CD4-positive, alpha-beta T cell treated with Interleukin-15 for 4 hours (primary cell): ENCODE measurements around the gene SPON2.

Experiments used
- DNase-seq: peaks from one replicate; pipeline ENCODE4 v3.0.0-alpha.2; 2020; ENCODE audit warnings: low spot score

The SPON2 gene

DNA sequence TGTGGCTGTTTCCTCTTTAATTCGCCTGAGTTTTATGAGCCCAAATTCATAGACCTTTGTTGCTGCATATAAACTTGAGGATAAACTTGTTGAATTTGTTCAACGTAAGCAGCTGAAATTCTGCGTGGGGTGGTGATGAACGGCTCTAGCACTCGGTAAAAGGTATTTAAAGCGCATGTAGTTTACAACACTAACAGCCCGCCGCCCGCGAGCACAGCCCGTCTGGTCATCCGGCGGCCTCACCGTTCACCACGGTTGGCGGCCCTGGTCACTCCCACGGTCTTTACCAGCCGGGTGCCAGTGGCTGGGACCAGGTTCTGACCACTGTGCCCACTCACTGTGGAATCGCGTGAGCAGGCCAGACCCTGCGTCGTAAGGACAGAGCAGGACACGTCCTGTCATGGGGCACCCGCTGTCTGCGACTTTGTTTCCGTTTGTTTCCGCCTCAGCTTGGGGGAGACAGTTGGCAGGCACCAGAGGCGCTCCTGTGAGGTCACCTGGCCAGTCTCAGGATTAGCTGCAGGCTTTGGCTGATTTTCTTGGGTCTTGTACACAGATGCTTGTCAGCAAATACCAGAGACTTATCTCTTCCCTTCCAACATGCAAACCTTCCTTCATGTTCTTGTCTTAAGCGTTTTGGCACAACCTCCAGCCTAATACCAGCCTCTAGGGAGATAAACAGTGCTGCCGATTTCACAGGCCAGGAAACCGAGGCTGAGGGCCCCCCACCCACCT is 36.8 kb upstream of the SPON2 start:
- no peak for DNase-seq

DNA sequence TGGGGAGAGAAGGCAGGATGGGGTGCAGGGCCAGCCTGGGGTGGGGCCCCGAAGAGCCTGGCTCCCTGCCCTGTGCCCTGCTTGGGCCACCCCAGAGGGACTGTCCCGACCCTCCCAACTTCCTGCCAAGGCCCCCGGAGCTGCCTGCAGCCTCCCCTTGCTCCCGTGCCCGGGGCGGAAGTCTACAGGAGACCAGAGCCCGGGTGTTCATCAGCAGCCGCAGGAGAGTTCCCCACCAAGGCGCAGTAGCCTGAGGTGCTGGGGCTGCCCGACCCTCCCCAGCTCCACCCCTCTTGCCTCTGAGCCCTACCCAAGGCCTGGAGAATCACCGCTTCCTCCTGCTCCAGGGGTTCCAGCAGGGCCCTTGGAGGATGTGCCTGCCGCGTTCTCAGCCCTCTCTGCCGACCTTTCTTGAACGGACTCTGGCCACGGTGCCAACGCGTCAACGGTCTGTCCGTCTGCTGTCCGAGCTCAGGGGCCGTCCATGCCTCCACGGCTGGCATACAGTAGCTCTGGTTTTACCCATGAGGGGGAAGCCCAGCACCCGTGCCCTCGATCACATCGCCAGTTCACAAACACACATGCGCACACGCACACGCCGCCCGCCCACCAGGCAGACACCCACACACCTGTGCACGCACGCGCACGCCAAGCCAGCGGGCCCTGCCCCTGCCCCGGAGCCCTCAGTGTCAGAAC is 36.0 kb upstream of the SPON2 start:
- DNase-seq: no peak

- DNase-seq: no peak
Measured at GRCh38 chr4:1207603-1208265, 35.4 kb upstream of the SPON2 start.

- no peak for DNase-seq
Measured at GRCh38 chr4:1207157-1207470, 34.7 kb upstream of the SPON2 start.

GRCh38 chr4:1206299-1207156 is 34.1 kb upstream of the SPON2 start:
- DNase-seq: no peak

- no peak for DNase-seq
Measured at GRCh38 chr4:1205586-1206298, 33.4 kb upstream of the SPON2 start.

DNA sequence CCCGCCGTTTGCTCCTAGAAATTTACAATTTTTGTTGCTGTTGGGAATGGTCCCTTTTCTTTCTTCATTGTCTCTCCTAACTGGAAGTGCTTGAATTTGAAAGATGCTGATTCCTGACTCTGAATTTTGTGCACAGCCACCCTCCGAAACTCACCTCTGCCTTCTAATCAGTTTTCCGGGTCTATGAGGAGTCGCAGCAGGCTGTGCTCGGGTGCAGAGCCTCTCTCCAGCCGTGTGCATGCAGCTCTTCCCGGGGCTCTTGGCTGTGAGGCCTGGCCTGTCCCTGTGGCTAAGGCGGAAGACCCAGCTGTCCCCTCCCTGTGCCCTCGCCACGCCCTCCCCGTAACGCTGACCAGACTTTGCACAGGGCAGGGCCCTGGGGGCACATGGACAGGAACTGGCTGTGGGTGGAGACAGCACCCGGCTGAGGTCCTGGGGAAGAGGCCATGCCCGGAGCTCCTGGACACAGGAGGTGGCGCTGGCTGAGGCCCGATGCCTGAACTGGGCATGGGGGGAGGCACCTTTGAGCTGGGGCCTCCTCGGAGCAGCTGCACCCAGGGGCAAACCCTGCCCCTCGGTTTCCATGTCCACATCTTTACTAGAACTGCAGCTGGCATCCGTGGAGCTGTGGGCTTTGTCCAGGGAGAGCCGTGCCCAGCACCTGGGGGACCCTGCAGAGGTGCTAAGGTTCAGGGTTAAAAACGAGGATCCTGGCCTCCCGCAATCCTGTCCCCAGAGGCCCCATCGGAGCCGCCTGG is 32.6 kb upstream of the SPON2 start:
- DNase-seq: no peak

- no peak for DNase-seq
Measured at GRCh38 chr4:1204286-1204827, 32.0 kb upstream of the SPON2 start.

GRCh38 chr4:1203026-1203616 is 30.7 kb upstream of the SPON2 start:
- DNase-seq: no peak

- no peak for DNase-seq
Measured at GRCh38 chr4:1202526-1203011, 30.2 kb upstream of the SPON2 start.

DNA sequence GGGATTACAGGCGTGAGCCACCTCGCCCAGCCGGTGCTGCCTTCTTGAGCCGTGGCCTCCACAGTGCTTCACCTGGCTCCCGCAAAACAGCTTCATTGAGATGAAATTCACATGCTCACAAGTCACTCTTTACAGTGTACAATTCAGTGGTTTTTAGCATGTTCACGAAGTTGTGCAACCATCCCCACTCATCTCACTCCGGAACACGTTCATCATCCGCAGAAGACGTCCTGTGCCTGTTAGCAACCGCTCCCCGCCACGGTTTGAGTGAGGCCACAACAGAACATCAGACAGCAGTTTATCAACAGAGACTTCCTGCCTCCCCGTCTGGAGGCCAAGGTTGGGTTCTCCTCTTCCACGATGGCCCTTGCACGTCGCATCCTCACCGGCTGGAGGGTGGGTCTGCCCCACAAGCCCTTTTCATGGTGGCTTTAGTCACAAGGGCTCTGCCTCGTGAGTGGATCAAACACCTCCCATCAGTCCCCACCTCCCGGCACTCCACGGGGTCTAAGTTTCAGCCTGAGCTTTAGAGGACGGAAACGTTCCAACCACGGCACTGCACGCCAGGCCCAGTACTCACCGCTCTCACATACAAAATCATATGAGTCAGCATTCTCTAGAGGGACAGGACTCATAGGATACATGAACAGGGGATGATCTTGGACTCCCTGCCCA is 29.6 kb upstream of the SPON2 start:
- peak; percentile 85 for DNase-seq

DNA sequence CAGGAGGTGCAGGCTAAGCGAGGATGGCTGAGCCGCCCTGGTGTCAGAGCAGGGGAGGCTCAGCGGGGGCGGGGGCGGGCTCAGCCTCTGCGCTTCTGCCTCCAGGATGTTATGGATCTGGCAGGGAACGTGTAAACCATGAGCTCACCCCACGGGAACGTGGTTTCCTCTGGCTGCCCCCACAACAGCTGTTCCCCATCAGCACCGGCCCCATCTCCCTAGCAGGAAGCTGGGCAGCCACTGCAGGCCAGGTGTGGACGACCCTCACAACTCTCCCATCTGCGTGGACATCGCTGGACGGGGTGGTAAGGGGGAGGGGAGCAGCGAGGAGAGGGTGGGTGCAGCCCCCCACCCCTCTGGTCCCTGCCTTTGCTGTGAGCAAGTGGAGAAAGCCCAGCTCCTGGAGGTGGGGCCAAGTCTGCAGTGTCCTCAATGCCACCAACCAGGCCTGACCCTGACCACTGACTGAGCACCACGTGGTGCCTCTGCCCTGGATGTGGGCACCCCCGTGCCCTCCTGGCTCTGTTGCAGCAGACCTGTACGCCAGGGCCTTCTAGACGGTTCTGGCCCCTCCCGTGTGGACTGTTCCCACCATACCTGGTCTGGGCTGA is 28.1 kb upstream of the SPON2 start:
- DNase-seq: no peak

DNA sequence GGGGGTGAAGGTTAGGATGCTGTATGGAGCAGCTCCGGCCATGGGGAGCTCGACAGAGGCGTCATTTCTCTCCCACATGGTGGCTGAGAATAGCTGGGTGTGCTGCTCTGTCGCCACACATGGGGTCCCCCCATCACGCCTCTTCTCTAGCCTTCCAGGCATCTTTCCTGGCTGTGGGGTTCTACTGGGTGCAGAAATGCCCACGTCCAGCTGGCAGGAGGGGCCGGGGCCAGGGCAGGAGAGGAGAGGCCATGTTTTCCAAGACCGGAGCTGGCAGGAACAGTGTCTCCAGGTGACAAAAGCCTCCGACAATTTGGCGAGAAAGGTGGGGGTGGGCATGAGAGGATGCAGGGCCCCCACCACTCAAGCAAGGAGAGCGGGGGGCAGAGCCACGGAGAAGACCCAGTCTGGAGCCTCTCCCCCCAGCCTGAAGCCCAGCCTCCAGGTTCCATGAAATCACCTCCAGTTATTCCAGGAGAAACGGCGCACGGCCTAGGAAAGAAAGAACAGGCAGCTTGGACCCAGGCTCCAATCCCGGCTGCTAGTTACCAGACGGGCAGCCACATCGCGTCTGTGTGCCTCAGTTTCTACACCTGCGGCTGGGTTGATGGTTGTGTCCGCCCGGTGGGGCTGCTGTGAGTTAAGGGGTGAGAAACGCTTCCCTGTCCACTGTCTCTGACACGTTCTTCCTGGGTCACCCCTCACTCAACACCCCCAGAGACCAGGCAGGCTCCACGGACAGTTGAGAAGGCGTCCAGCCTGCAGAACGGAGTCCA is 27.4 kb upstream of the SPON2 start:
- no peak for DNase-seq

DNA sequence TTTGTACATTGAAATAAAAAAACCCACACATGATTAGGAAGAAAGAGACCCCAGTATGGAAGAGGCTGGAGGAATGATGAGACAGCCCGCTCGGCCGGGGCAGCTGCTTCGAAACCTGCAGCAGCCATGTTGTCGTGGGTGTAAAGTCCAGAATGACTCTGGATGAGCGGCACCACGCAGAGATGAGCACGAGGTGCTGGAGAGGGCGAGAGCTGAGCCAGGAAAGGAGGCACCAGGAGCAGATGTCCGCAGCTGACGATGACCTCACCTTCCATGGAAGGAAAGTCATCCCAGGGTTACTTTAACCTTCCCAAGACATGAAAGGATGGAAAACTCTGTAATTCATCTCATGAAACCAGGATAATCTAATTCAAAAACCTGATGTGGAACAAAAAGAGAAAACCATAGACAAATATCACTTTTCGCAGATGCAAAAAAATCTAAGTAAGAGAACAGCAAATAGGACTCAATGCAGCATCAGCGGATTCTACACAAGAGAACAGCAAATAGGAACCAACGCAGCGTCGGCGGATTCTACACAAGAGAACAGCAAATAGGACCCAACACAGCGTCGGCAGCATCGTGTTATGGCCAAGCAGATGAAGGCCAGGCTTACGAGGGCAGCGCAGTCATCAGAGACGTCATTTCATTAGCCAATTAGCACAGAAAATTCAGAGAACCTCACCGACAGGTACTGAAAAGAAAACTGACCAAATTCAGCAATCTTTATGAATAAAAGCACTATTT is 25.9 kb upstream of the SPON2 start:
- DNase-seq: no peak

DNA sequence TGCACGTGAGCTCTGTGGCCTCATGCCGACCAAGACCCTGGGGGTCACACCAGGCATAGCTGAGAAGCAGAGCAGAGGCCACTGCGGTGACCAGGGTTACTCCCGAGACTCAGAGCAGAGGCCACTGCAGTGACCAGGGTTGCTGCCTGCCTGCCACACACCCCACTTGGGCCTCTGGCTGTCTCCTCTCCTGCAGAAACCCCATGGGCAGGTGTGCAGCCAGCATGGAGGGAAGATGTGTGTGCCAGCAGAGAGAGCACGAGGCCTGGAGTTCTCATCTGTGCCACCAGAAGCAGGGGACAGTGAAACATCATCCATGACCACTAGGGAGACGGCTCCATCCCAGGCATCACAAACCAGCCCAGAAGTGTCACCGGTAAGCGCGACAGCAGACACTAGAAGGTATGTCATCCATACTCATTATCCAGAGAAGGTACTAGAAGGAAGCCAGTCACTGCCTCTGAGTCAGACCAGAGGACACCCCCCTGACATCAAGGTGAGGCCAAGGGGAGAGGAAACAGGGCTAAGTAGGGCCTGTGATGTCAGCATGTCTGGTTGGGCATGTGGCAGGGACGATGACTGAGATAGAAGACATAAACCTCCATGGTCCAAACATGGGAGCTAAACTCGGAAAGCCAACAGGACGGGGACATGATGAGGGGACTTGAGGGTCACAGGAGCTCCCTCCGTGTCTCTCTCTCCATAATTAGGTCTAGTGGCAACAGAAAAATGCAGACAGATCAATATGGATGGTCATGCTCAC is 24.2 kb upstream of the SPON2 start:
- no peak for DNase-seq

DNA sequence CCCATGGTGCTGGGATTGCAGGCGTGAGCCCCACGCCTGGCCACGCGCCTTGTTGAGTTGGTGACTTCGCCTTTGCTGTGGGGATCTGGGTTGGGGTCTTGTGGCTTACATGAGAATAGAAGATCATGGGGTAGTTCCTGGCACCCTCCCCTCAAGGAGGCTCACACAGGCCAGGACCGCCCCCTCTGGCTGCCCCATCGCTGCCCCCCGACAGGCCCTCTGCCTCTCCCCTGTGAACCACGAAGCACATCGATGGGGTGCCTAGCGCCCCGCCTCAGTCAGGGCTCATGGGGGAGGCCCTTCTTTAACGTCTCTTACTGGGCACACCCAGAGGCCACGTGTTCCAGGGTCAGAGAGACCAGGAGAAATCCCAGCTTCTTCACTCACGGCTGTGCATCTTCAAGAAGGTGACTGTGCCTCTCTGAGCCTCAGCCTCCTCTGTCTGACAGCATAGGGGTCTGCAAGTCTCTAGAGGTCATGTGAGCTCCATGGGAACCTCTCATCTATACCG is 23.6 kb upstream of the SPON2 start:
- DNase-seq: no peak
